NCI-H1930 (cell line): Measurements from ENCODE around the gene TANGO6.
"Not testable (repeated sequence)": the region's sequence is repeated elsewhere in the genome, so short reads cannot be mapped to it uniquely, and the experiment has no call there.

Source experiments
- DNase-seq, 2 experiments: peaks; one replicate each; lab custom pipeline; 2025; lab: John Stamatoyannopoulos, UW

Gene TANGO6

GRCh38 chr16:69012906-69013305, 169.6 kb downstream of the TANGO6 start:
- DNase-seq: no peak

GRCh38 chr16:69013991-69014390, 170.7 kb downstream of the TANGO6 start:
- DNase-seq: no peak

GRCh38 chr16:69014811-69015210, 171.5 kb downstream of the TANGO6 start:
- no peak for DNase-seq

- no peak for DNase-seq
Measured at GRCh38 chr16:69017036-69017783, 173.9 kb downstream of the TANGO6 start.

GRCh38 chr16:69019811-69020210, 176.5 kb downstream of the TANGO6 start:
- DNase-seq: no peak

GRCh38 chr16:69029121-69029520, 185.8 kb downstream of the TANGO6 start:
- no peak for DNase-seq

- no peak for DNase-seq
Measured at GRCh38 chr16:69031877-69032301, 188.6 kb downstream of the TANGO6 start.

GRCh38 chr16:69033151-69033949, 190.0 kb downstream of the TANGO6 start:
- DNase-seq: no peak

- DNase-seq: no peak
Measured at GRCh38 chr16:69035375-69035774, 192.0 kb downstream of the TANGO6 start.

GRCh38 chr16:69036399-69037091, 193.2 kb downstream of the TANGO6 start:
- DNase-seq: no peak

- no peak for DNase-seq
Measured at GRCh38 chr16:69037373-69038160, 194.2 kb downstream of the TANGO6 start.

GRCh38 chr16:69039333-69039941, 196.1 kb downstream of the TANGO6 start:
- DNase-seq: no peak

- DNase-seq: no peak
Measured at GRCh38 chr16:69040144-69040909, 197.0 kb downstream of the TANGO6 start.

- no peak for DNase-seq
Measured at GRCh38 chr16:69048328-69049120, 205.2 kb downstream of the TANGO6 start.

GRCh38 chr16:69049146-69049545, 205.8 kb downstream of the TANGO6 start:
- no peak for DNase-seq

- DNase-seq: no peak
Measured at GRCh38 chr16:69049603-69050375, 206.5 kb downstream of the TANGO6 start.

GRCh38 chr16:69051517-69051830, 208.1 kb downstream of the TANGO6 start:
- DNase-seq: not testable (repeated sequence)

GRCh38 chr16:69055008-69055407, 211.7 kb downstream of the TANGO6 start:
- no peak for DNase-seq

GRCh38 chr16:69055980-69056379, 212.6 kb downstream of the TANGO6 start:
- no peak for DNase-seq
